ENCODE measurements around the gene ACSL3. TPM values are rescaled to one million over a fixed set of nuclear protein-coding genes. Genes with fewer than 3 reads are reported as not detected.

Gene ACSL3
- total RNA-seq, 3 donors from 2014 or later (not counting 1 experiment from before 2014, with no cell fraction given), result 55.4 to 86.6 (median 66.7) TPM

GRCh38 chr2:222973733-222974132, 112.9 kb downstream of the ACSL3 start:
- no peaks in the 10 kb centered on the region for H3K4me1 ChIP-seq (ENCODE audit: control insufficient read depth, insufficient read depth, low read length)
- Mint-ChIP-seq H3K9me3 (no peaks in the 10 kb centered on the region), H3K27me3 (ENCODE audit: low read depth in 2 of 2) (peaks cover 6 to 9% of the 10 kb centered on the region in 2 donors), H3K36me3 (no peaks in the 10 kb centered on the region), H3K27ac (no peak overlapping the region), H3K4me3 (no peak overlapping the region), H3K4me1 (no peaks in the 10 kb centered on the region)
- no peaks in the 10 kb centered on the region for H3K36me3 ChIP-seq (ENCODE audit: control insufficient read depth, insufficient read depth, low read length)
- H3K27ac ChIP-seq (ENCODE audit: low read length), result no peak overlapping the region
- DNase-seq (no peak), ATAC-seq (no peak)
- H3K4me3 ChIP-seq (ENCODE audit: low read length), result no peak overlapping the region
- TF ChIP-seq CTCF (IDR thresholded peaks at IDR 0.05), result no peak
- 100% methylated on average over 2 of the region's 2 CpGs for WGBS (ENCODE audit: insufficient coverage)
- no peaks in the 10 kb centered on the region for H3K9me3 ChIP-seq (ENCODE audit: control insufficient read depth, insufficient read depth, low read length)
- peaks cover 4% of the 10 kb centered on the region for H3K27me3 ChIP-seq (ENCODE audit: control insufficient read depth, insufficient read depth, low read length)
- intact Hi-C loops (cut with micrococcal nuclease), result no loop called here

- no peaks in the 10 kb centered on the region for H3K36me3 Mint-ChIP-seq
- ATAC-seq (no peak), DNase-seq (no peak)
- intact Hi-C loops (cut with micrococcal nuclease), result no loop called here
- Histone ChIP-seq H3K4me3 (ENCODE audit: low read length) (no peak overlapping the region), H3K27ac (ENCODE audit: low read length) (no peak overlapping the region), H3K4me1 (ENCODE audit: control insufficient read depth, insufficient read depth, low read length) (no peaks in the 10 kb centered on the region), H3K27me3 (ENCODE audit: control insufficient read depth, insufficient read depth, low read length) (peaks cover 4% of the 10 kb centered on the region), H3K36me3 (ENCODE audit: control insufficient read depth, insufficient read depth, low read length) (no peaks in the 10 kb centered on the region), H3K9me3 (ENCODE audit: control insufficient read depth, insufficient read depth, low read length) (no peaks in the 10 kb centered on the region)
- no peak overlapping the region for H3K4me3 Mint-ChIP-seq
- TF ChIP-seq CTCF (IDR thresholded peaks at IDR 0.05), result no peak
- WGBS (ENCODE audit: insufficient coverage), result 83% methylated on average over 3 of the region's 3 CpGs
- H3K27ac Mint-ChIP-seq, result no peak overlapping the region
- H3K9me3 Mint-ChIP-seq, result no peaks in the 10 kb centered on the region
- no peaks in the 10 kb centered on the region for H3K4me1 Mint-ChIP-seq
- peaks cover 7 to 18% of the 10 kb centered on the region in 2 donors for H3K27me3 Mint-ChIP-seq (ENCODE audit: low read depth in 2 of 2)
These were observed 115.8 kb downstream of the ACSL3 start for GRCh38 chr2:222976521-222977061.

- H3K36me3 ChIP-seq (ENCODE audit: control insufficient read depth, insufficient read depth, low read length), result no peaks in the 10 kb centered on the region
- H3K27me3 Mint-ChIP-seq (ENCODE audit: low read depth in 2 of 2), result peaks cover 7 to 21% of the 10 kb centered on the region in 2 donors
- intact Hi-C loops (cut with micrococcal nuclease), result no loop called here
- H3K4me3 ChIP-seq (ENCODE audit: low read length), result no peak overlapping the region
- H3K36me3 Mint-ChIP-seq, result no peaks in the 10 kb centered on the region
- 86% methylated on average over 5 of the region's 5 CpGs for WGBS (ENCODE audit: insufficient coverage)
- H3K4me3 Mint-ChIP-seq, result no peak overlapping the region
- no peak overlapping the region for H3K27ac ChIP-seq (ENCODE audit: low read length)
- TF ChIP-seq CTCF (IDR thresholded peaks at IDR 0.05), result no peak
- no peaks in the 10 kb centered on the region for H3K9me3 ChIP-seq (ENCODE audit: control insufficient read depth, insufficient read depth, low read length)
- no peak overlapping the region for H3K27ac Mint-ChIP-seq
- H3K27me3 ChIP-seq (ENCODE audit: control insufficient read depth, insufficient read depth, low read length), result peaks cover 4% of the 10 kb centered on the region
- no peaks in the 10 kb centered on the region for H3K4me1 ChIP-seq (ENCODE audit: control insufficient read depth, insufficient read depth, low read length)
- H3K9me3 Mint-ChIP-seq, result no peaks in the 10 kb centered on the region
- ATAC-seq (no peak), DNase-seq (no peak)
- peaks cover 0 to under 1% of the 10 kb centered on the region in 2 donors for H3K4me1 Mint-ChIP-seq
These were observed 116.3 kb downstream of the ACSL3 start for GRCh38 chr2:222977121-222977520.

- H3K4me3 Mint-ChIP-seq, result no peak overlapping the region
- intact Hi-C loops (cut with micrococcal nuclease), result no loop called here
These were observed 118.0 kb downstream of the ACSL3 start for GRCh38 chr2:222978850-222979249.

More at GRCh38 chr2:222978850-222979249, 118.0 kb downstream of the ACSL3 start:
- H3K4me3 ChIP-seq (ENCODE audit: low read length), result no peak overlapping the region
- no peak overlapping the region for H3K27ac Mint-ChIP-seq
- ATAC-seq, result no peak
- H3K4me1 Mint-ChIP-seq, result peaks cover 0 to 11% of the 10 kb centered on the region in 2 donors
- no peaks in the 10 kb centered on the region for H3K36me3 ChIP-seq (ENCODE audit: control insufficient read depth, insufficient read depth, low read length)
- no peak overlapping the region for H3K27ac ChIP-seq (ENCODE audit: low read length)
- H3K36me3 Mint-ChIP-seq, result no peaks in the 10 kb centered on the region
- peaks cover 13 to 26% of the 10 kb centered on the region in 2 donors for H3K27me3 Mint-ChIP-seq (ENCODE audit: low read depth in 2 of 2)
- TF ChIP-seq CTCF (IDR thresholded peaks at IDR 0.05), result no peak
- H3K4me1 ChIP-seq (ENCODE audit: control insufficient read depth, insufficient read depth, low read length), result peaks cover 6% of the 10 kb centered on the region
- no peak for DNase-seq
- H3K9me3 ChIP-seq (ENCODE audit: control insufficient read depth, insufficient read depth, low read length), result no peaks in the 10 kb centered on the region
- peaks cover 4% of the 10 kb centered on the region for H3K27me3 ChIP-seq (ENCODE audit: control insufficient read depth, insufficient read depth, low read length)
- H3K9me3 Mint-ChIP-seq, result no peaks in the 10 kb centered on the region
